ENCODE data around the gene BICD2. TPM values are rescaled to one million over a fixed set of nuclear protein-coding genes. Genes with fewer than 3 reads are reported as not detected.

BICD2 gene
- total and polyA plus RNA-seq, 2 of the 8 experiments (the other 6 are each of a cell fraction or from before 2014, with no cell fraction given), result 6.6 to 22.8 TPM

DNA sequence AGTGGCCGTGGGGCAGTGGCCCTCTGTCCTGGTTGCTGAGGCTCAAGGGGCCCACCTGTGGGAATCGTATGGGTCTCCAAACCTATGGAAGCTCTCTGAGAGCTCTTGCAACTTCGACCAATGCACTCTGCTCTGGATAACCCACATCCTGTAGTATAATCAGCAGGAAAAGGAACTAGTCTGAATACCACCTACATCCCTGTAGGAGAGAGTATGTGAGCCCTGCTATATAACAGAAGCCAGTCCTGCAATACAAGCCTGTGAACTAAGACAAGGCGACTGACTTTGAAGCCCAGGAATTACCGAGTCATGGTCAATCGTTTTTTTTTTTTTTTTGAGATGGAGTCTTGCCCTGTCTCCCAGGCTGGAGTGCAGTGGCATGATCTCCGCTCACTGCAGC lies 29.8 kb upstream of the BICD2 start (continued):
- TF ChIP-seq NANOG (IDR thresholded peaks at IDR 0.05; ENCODE audit: insufficient read depth, low read depth, low read length, poor library complexity, severe bottlenecking) (no peak), ZNF274 (IDR thresholded peaks at IDR 0.05; ENCODE audit: borderline replicate concordance, extremely low read depth, low read length) (no peak), CBX5 (IDR thresholded peaks at IDR 0.05; ENCODE audit: low read depth, low read length) (no peak), FOSL1 (IDR thresholded peaks at IDR 0.05; ENCODE audit: insufficient read depth, low read depth, low read length) (no peak)
- TF ChIP-seq, protein P1, sequence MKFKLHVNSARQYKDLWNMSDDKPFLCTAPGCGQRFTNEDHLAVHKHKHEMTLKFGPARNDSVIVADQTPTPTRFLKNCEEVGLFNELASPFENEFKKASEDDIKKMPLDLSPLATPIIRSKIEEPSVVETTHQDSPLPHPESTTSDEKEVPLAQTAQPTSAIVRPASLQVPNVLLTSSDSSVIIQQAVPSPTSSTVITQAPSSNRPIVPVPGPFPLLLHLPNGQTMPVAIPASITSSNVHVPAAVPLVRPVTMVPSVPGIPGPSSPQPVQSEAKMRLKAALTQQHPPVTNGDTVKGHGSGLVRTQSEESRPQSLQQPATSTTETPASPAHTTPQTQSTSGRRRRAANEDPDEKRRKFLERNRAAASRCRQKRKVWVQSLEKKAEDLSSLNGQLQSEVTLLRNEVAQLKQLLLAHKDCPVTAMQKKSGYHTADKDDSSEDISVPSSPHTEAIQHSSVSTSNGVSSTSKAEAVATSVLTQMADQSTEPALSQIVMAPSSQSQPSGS (IDR thresholded peaks at IDR 0.05; ENCODE audit: low read length), result no peak
- TF ChIP-seq, protein P2, sequence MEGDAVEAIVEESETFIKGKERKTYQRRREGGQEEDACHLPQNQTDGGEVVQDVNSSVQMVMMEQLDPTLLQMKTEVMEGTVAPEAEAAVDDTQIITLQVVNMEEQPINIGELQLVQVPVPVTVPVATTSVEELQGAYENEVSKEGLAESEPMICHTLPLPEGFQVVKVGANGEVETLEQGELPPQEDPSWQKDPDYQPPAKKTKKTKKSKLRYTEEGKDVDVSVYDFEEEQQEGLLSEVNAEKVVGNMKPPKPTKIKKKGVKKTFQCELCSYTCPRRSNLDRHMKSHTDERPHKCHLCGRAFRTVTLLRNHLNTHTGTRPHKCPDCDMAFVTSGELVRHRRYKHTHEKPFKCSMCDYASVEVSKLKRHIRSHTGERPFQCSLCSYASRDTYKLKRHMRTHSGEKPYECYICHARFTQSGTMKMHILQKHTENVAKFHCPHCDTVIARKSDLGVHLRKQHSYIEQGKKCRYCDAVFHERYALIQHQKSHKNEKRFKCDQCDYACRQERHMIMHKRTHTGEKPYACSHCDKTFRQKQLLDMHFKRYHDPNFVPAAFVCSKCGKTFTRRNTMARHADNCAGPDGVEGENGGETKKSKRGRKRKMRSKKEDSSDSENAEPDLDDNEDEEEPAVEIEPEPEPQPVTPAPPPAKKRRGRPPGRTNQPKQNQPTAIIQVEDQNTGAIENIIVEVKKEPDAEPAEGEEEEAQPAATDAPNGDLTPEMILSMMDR (IDR thresholded peaks at IDR 0.05; ENCODE audit: control extremely low read depth in 1 of 3, insufficient read depth in 1 of 3, low read depth in 1 of 3, low read length in 3 of 3), result no peak

All from H1 (cell line).